ENCODE data around the gene CPA2.
A peak's percentile ranks its signal among the peaks of the same experiment; 100 is the strongest.

The CPA2 gene

GRCh38 chr7:130256704-130257103 is 10.0 kb upstream of the CPA2 start:
- DNase-seq: no peak

- no peak for DNase-seq
Observed at GRCh38 chr7:130258494-130259078, 8.1 kb upstream of the CPA2 start.

GRCh38 chr7:130262448-130262847 is 4.2 kb upstream of the CPA2 start:
- no peak for DNase-seq

GRCh38 chr7:130263130-130263529 is 3.5 kb upstream of the CPA2 start:
- no peak for DNase-seq

- no peak for DNase-seq
Observed at GRCh38 chr7:130266961-130267321, 278 bp downstream of the CPA2 start.

- DNase-seq: no peak
Observed at GRCh38 chr7:130268463-130269317, 2.0 kb downstream of the CPA2 start.

- no peak for DNase-seq
Observed at GRCh38 chr7:130269318-130269694, 2.6 kb downstream of the CPA2 start.

- DNase-seq: peak; percentile 64
Observed at GRCh38 chr7:130270947-130271800, 4.5 kb downstream of the CPA2 start.

- peak; percentile 92 for DNase-seq
Observed at GRCh38 chr7:130272381-130273080, 5.9 kb downstream of the CPA2 start.

GRCh38 chr7:130273081-130273932 is 6.6 kb downstream of the CPA2 start:
- peak; percentile 98 for DNase-seq

GRCh38 chr7:130273933-130274255 is 7.2 kb downstream of the CPA2 start:
- DNase-seq: peak; percentile 85

- DNase-seq: peak; percentile 42
Observed at GRCh38 chr7:130274296-130274695, 7.6 kb downstream of the CPA2 start.

GRCh38 chr7:130274983-130275591 is 8.4 kb downstream of the CPA2 start:
- peak; percentile 62 for DNase-seq

- DNase-seq: peak; percentile 56
Observed at GRCh38 chr7:130275826-130276297, 9.2 kb downstream of the CPA2 start.

GRCh38 chr7:130276796-130277762 is 10.4 kb downstream of the CPA2 start:
- no peak for DNase-seq

- peak; percentile 82 for DNase-seq
Observed at GRCh38 chr7:130277763-130278643, 11.3 kb downstream of the CPA2 start.

GRCh38 chr7:130278860-130279259 is 12.2 kb downstream of the CPA2 start:
- no peak for DNase-seq

GRCh38 chr7:130279286-130279685 is 12.6 kb downstream of the CPA2 start:
- DNase-seq: no peak

GRCh38 chr7:130279906-130280305 is 13.2 kb downstream of the CPA2 start:
- DNase-seq: no peak

All from NCI-H2171 treated with DMSO at 0.1 percent for 48 hours (cell line).